HFFc6 (cell line): ENCODE results near the gene KIF5B. TPM values are rescaled to one million over a fixed set of nuclear protein-coding genes. Genes with fewer than 3 reads are reported as not detected.
"Not testable (repeated sequence)": the region's sequence is repeated elsewhere in the genome, so short reads cannot be mapped to it uniquely, and the experiment has no call there.

ENCODE experiments used
- DNase-seq: peaks from one replicate; pipeline ENCODE4 v3.0.0-alpha.2; 2018
- H3K27ac Mint-ChIP-seq: 2 replicates; pipeline ENCODE4 v1.8.0; 2020; ENCODE audit warnings: mild to moderate bottlenecking, mixed read lengths
- H3K27me3 Mint-ChIP-seq: 2 replicates; pipeline ENCODE4 v1.8.0; 2021; ENCODE audit warnings: mild to moderate bottlenecking, moderate library complexity, mixed read lengths; ENCODE audit not compliant: insufficient read depth
- H3K36me3 Mint-ChIP-seq: 2 replicates; pipeline ENCODE4 v1.8.0; 2021; ENCODE audit warnings: low read depth, mixed read lengths
- H3K4me1 Mint-ChIP-seq: 2 replicates; pipeline ENCODE4 v1.8.0; 2020; ENCODE audit warnings: low read depth, mixed read lengths
- H3K4me3 Mint-ChIP-seq: 2 replicates; pipeline ENCODE4 v1.8.0; 2020; ENCODE audit warnings: mild to moderate bottlenecking, moderate library complexity, mixed read lengths
- H3K9me3 Mint-ChIP-seq: 2 replicates; pipeline ENCODE4 v1.8.0; 2020; ENCODE audit warnings: mild to moderate bottlenecking, mixed read lengths
- CTCF ChIP-seq: fragments of 200-600 bp; sonication (generic); IDR thresholded peaks from 2 replicates; pipeline ENCODE4 v1.5.0; 2021; ENCODE audit warnings: antibody characterized with exemption, mild to moderate bottlenecking
- long read RNA-seq: library from polyadenylated mRNA; unstranded; transcript quantifications from one replicate; pipeline ENCODE4 v2.0.0, GENCODE V29; 2019
- total RNA-seq, 6 experiments: library from RNA; stranded (reverse); fragmentation: NEBNext Ultra II Directional; extraction: Animal tissue kit (Norgen Biotek cat#: 25700); gene quantifications; 2 replicates in 1 of 6; 3 replicates in 5 of 6; pipeline ENCODE4 v1.2.3, GENCODE V29; 2021

The KIF5B gene
- total RNA-seq: 100 to 1,000 TPM; 127 to 142 (median 137) TPM
- long read RNA-seq, full-length matches to known transcripts: 1 of 315 reads
- long read RNA-seq, partial matches to known transcripts: 279 of 315 reads
- long read RNA-seq, other reads (novel, unspliced or antisense): 35 of 315 reads

GRCh38 chr10:32056136-32057035 is at the start of gene KIF5B:
Gene KIF5B, minus strand, starts transcription at chr10:32056425. Its CDS starts 452 bp downstream, at chr10:32055973.
- TF ChIP-seq CTCF: no peak
- H3K4me1 Mint-ChIP-seq: peaks cover 37% of the 10 kb centered on the region
- peak; percentile 76 for DNase-seq
- H3K36me3 Mint-ChIP-seq: peaks cover 26% of the 10 kb centered on the region
- H3K27me3 Mint-ChIP-seq: peaks cover 3% of the 10 kb centered on the region
- H3K4me3 Mint-ChIP-seq: peak within 1 kb of the TSS; percentile 99
- peak within 1 kb of the TSS; percentile 92 for H3K27ac Mint-ChIP-seq
- H3K9me3 Mint-ChIP-seq: no peaks in the 10 kb centered on the region

- H3K27me3 Mint-ChIP-seq: peaks cover 7% of the 10 kb centered on the region
- H3K36me3 Mint-ChIP-seq: no peaks in the 10 kb centered on the region; the same call in 1 of the 2 replicates
- H3K4me3 Mint-ChIP-seq: no peak overlapping the region
- no peaks in the 10 kb centered on the region for H3K9me3 Mint-ChIP-seq
- TF ChIP-seq CTCF: no peak
- peaks cover 10% of the 10 kb centered on the region; the same call in 1 of the 2 replicates for H3K4me1 Mint-ChIP-seq
- no peak for DNase-seq
- no peak overlapping the region for H3K27ac Mint-ChIP-seq
Measured at GRCh38 chr10:32105782-32106382, 49.7 kb upstream of the KIF5B start.

- Mint-ChIP-seq H3K9me3 (no peaks in the 10 kb centered on the region), H3K27ac (no peak overlapping the region), H3K4me1 (peaks cover 10% of the 10 kb centered on the region; the same call in 1 of the 2 replicates), H3K4me3 (no peak overlapping the region), H3K36me3 (no peaks in the 10 kb centered on the region; the same call in 1 of the 2 replicates), H3K27me3 (peaks cover 3% of the 10 kb centered on the region)
- DNase-seq: peak; percentile 4
- no peak for TF ChIP-seq CTCF
Measured at GRCh38 chr10:32104622-32105509, 48.6 kb upstream of the KIF5B start.

GRCh38 chr10:32104181-32104580 is 48.0 kb upstream of the KIF5B start:
- Mint-ChIP-seq H3K4me3 (no peak overlapping the region), H3K36me3 (peaks cover under 1% of the 10 kb centered on the region; the same call in 1 of the 2 replicates), H3K4me1 (peaks cover 10% of the 10 kb centered on the region; the same call in 1 of the 2 replicates), H3K27ac (no peak overlapping the region), H3K27me3 (peaks cover 3% of the 10 kb centered on the region), H3K9me3 (peaks cover 1% of the 10 kb centered on the region; the same call in 1 of the 2 replicates)
- DNase-seq: no peak
- no peak for TF ChIP-seq CTCF

- H3K4me1 Mint-ChIP-seq: peaks cover 10% of the 10 kb centered on the region; the same call in 1 of the 2 replicates
- no peak overlapping the region for H3K4me3 Mint-ChIP-seq
- H3K27ac Mint-ChIP-seq: no peak overlapping the region
- no peak for TF ChIP-seq CTCF
- peaks cover 3% of the 10 kb centered on the region for H3K27me3 Mint-ChIP-seq
- H3K36me3 Mint-ChIP-seq: peaks cover 5% of the 10 kb centered on the region; the same call in 1 of the 2 replicates
- peaks cover 6% of the 10 kb centered on the region for H3K9me3 Mint-ChIP-seq
- DNase-seq: no peak
Measured at GRCh38 chr10:32103721-32104120, 47.5 kb upstream of the KIF5B start.

GRCh38 chr10:32098566-32099259 is 42.5 kb upstream of the KIF5B start:
- not testable (repeated sequence) for H3K4me3 Mint-ChIP-seq, H3K36me3 Mint-ChIP-seq, DNase-seq, H3K4me1 Mint-ChIP-seq, H3K27ac Mint-ChIP-seq
- peaks cover 10% of the 10 kb centered on the region for H3K27me3 Mint-ChIP-seq
- peaks cover 20% of the 10 kb centered on the region for H3K9me3 Mint-ChIP-seq
